ENCODE results near the gene ANKRD36B. TPM values are rescaled to one million over a fixed set of nuclear protein-coding genes. Genes with fewer than 3 reads are reported as not detected.
"Not testable (repeated sequence)": the region's sequence is repeated elsewhere in the genome, so short reads cannot be mapped to it uniquely, and the experiment has no call there.

ANKRD36B gene
- total and polyA plus RNA-seq, 2 donors (not counting 1 experiment from before 2014, with no cell fraction given): 7.8 to 81.3 TPM

DNA sequence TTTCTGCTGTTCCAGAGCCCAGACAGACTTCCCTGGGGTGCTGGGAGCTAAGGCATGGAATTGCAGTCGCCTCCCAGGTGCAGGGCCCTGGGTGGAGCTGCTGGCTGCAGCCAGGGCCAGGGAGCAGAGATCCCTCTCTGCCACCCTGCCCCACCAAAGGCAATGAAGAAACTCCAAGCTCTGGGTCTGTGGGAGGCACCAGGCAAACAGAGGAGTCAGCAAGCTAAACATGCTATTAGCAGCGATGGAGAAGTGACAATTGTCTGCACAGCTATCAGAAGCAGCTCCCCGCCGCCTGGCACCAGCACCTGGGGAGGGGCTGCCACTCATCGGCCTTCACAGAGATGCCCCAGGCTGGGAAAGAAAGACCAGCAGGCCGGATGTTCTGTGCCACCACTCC is 28.2 kb upstream of the ANKRD36B start:
- CTCF ChIA-PET: no interaction called here
- ATAC-seq (ENCODE audit: low read depth) (no peak), DNase-seq (no peak)
- Mint-ChIP-seq H3K4me3 (no peak overlapping the region), H3K4me1 (no peaks in the 10 kb centered on the region), H3K9me3 (ENCODE audit: insufficient read depth) (no peaks in the 10 kb centered on the region), H3K27me3 (peaks cover 6% of the 10 kb centered on the region), H3K27ac (no peak overlapping the region)
- no peaks in the 10 kb centered on the region for H3K36me3 ChIP-seq (replicated peaks in 1 of 2; ENCODE audit: control extremely low read depth in 1 of 2, control insufficient read depth in 1 of 2, extremely low read depth in 1 of 2, insufficient read depth in 2 of 2, low read length in 1 of 2)
- H2AFZ ChIP-seq (ENCODE audit: insufficient read depth, low read depth, low read length, poor library complexity, severe bottlenecking): no peak overlapping the region
- TF ChIP-seq EZH2 (IDR thresholded peaks at IDR 0.05; ENCODE audit: borderline replicate concordance, insufficient read depth, low read depth, low read length, poor library complexity, severe bottlenecking): no peak
- TF ChIP-seq, protein P1, sequence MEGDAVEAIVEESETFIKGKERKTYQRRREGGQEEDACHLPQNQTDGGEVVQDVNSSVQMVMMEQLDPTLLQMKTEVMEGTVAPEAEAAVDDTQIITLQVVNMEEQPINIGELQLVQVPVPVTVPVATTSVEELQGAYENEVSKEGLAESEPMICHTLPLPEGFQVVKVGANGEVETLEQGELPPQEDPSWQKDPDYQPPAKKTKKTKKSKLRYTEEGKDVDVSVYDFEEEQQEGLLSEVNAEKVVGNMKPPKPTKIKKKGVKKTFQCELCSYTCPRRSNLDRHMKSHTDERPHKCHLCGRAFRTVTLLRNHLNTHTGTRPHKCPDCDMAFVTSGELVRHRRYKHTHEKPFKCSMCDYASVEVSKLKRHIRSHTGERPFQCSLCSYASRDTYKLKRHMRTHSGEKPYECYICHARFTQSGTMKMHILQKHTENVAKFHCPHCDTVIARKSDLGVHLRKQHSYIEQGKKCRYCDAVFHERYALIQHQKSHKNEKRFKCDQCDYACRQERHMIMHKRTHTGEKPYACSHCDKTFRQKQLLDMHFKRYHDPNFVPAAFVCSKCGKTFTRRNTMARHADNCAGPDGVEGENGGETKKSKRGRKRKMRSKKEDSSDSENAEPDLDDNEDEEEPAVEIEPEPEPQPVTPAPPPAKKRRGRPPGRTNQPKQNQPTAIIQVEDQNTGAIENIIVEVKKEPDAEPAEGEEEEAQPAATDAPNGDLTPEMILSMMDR (IDR thresholded peaks at IDR 0.05): no peak
- no peaks in the 10 kb centered on the region for H3K9me3 ChIP-seq (ENCODE audit: control extremely low read depth in 1 of 3, control insufficient read depth in 2 of 3, insufficient read depth in 1 of 3, low read length in 2 of 3)
- H4K20me1 ChIP-seq (ENCODE audit: control insufficient read depth, insufficient read depth, low read length, poor library complexity, severe bottlenecking): no peaks in the 10 kb centered on the region
- 84% methylated on average over 5 of the region's 6 CpGs for WGBS (ENCODE audit: insufficient coverage)
- POLR2A ChIA-PET: no interaction called here
- H3K4me2 ChIP-seq (replicated peaks; ENCODE audit: low read depth, low read length, poor library complexity, severe bottlenecking): no peak overlapping the region
- H3K27me3 ChIP-seq (replicated peaks in 1 of 4; ENCODE audit: control extremely low read depth in 1 of 4, control insufficient read depth in 3 of 4, insufficient read depth in 4 of 4, low read length in 3 of 4): no peaks in the 10 kb centered on the region
- intact Hi-C loops (cut with micrococcal nuclease): no loop called here
- no peaks in the 10 kb centered on the region for H3K4me1 ChIP-seq (ENCODE audit: control insufficient read depth in 2 of 2, insufficient read depth in 2 of 2, low read length in 2 of 2)
- H3K27ac ChIP-seq (ENCODE audit: low read length in 2 of 2): no peak overlapping the region
- no peak overlapping the region for H3K9ac ChIP-seq (ENCODE audit: low read length)
- H3K79me2 ChIP-seq (ENCODE audit: control insufficient read depth, insufficient read depth, low read length): no peaks in the 10 kb centered on the region
- no peak overlapping the region for H3K4me3 ChIP-seq (ENCODE audit: control extremely low read depth in 1 of 5, extremely low read depth in 1 of 5, insufficient read depth in 1 of 5, low read depth in 2 of 5, low read length in 4 of 5)

DNA sequence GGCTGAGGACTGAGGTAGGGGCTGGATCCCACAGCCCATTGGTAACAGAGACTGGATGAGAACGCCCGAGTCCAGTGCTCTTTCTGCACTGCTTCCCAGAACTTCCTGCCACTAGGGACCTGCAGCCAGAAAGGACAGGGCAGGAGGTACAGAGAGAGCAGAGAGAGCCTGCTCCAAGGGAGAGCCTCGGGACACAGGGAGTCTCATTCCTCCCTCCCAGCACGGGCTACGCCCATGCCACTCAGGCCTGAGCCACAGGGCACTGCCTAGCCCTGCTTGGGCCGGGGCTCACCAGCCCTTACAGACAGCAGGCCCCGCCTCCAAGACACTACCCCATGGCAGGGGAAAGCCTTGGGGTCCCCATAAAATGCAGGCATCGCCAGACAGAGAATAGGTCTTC is 26.1 kb upstream of the ANKRD36B start:
- POLR2A ChIA-PET; CTCF ChIA-PET; H2AFZ ChIP-seq (ENCODE audit: insufficient read depth, low read depth, low read length, poor library complexity, severe bottlenecking); H3K9me3 ChIP-seq (ENCODE audit: control extremely low read depth in 1 of 3, control insufficient read depth in 2 of 3, insufficient read depth in 1 of 3, low read length in 2 of 3); H3K4me2 ChIP-seq (replicated peaks; ENCODE audit: low read depth, low read length, poor library complexity, severe bottlenecking); DNase-seq; H3K9ac ChIP-seq (ENCODE audit: low read length); H3K4me1 Mint-ChIP-seq; H3K79me2 ChIP-seq (ENCODE audit: control insufficient read depth, insufficient read depth, low read length); H3K4me3 Mint-ChIP-seq; H3K27ac ChIP-seq (ENCODE audit: low read length in 2 of 2); H3K36me3 ChIP-seq (replicated peaks in 1 of 2; ENCODE audit: control extremely low read depth in 1 of 2, control insufficient read depth in 1 of 2, extremely low read depth in 1 of 2, insufficient read depth in 2 of 2, low read length in 1 of 2); H3K27me3 ChIP-seq (replicated peaks in 1 of 4; ENCODE audit: control extremely low read depth in 1 of 4, control insufficient read depth in 3 of 4, insufficient read depth in 4 of 4, low read length in 3 of 4); ATAC-seq (ENCODE audit: low read depth); H3K4me1 ChIP-seq (ENCODE audit: control insufficient read depth in 2 of 2, insufficient read depth in 2 of 2, low read length in 2 of 2); intact Hi-C loops (cut with micrococcal nuclease); H3K27me3 Mint-ChIP-seq; H3K27ac Mint-ChIP-seq; H3K4me3 ChIP-seq (ENCODE audit: control extremely low read depth in 1 of 5, extremely low read depth in 1 of 5, insufficient read depth in 1 of 5, low read depth in 2 of 5, low read length in 4 of 5); H3K9me3 Mint-ChIP-seq (ENCODE audit: insufficient read depth); H4K20me1 ChIP-seq (ENCODE audit: control insufficient read depth, insufficient read depth, low read length, poor library complexity, severe bottlenecking): not testable (repeated sequence)
- WGBS (ENCODE audit: insufficient coverage): no CpG with 5 or more reads among the region's 8 CpGs

DNA sequence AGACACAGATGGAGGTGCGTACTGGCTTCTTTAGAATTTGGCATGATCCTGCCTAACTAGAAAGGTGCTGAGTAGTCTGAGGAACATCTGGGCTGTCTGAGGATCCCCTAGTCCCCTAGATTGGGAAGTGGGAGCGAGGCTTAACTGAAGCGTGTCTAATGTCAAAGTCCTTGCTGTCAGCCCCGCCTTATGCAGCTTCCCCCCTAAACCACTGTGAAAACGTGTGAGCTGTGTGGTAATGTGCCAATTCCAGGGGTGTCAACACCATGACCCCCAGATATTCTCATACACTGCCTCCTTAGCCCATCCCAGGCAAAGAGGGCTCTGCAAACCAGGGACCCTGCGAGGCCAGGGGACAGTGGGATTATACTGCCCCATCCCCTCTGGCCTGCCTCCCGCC is 22.2 kb upstream of the ANKRD36B start:
- H3K27ac Mint-ChIP-seq; H3K9ac ChIP-seq (ENCODE audit: low read length); H3K4me2 ChIP-seq (replicated peaks; ENCODE audit: low read depth, low read length, poor library complexity, severe bottlenecking); POLR2A ChIA-PET; H3K4me3 Mint-ChIP-seq; intact Hi-C loops (cut with micrococcal nuclease); DNase-seq; H3K4me3 ChIP-seq (ENCODE audit: control extremely low read depth in 1 of 5, extremely low read depth in 1 of 5, insufficient read depth in 1 of 5, low read depth in 2 of 5, low read length in 4 of 5); CTCF ChIA-PET; H3K36me3 ChIP-seq (replicated peaks in 1 of 2; ENCODE audit: control extremely low read depth in 1 of 2, control insufficient read depth in 1 of 2, extremely low read depth in 1 of 2, insufficient read depth in 2 of 2, low read length in 1 of 2); ATAC-seq (ENCODE audit: low read depth); H4K20me1 ChIP-seq (ENCODE audit: control insufficient read depth, insufficient read depth, low read length, poor library complexity, severe bottlenecking); H3K79me2 ChIP-seq (ENCODE audit: control insufficient read depth, insufficient read depth, low read length); H3K4me1 ChIP-seq (ENCODE audit: control insufficient read depth in 2 of 2, insufficient read depth in 2 of 2, low read length in 2 of 2); H3K9me3 ChIP-seq (ENCODE audit: control extremely low read depth in 1 of 3, control insufficient read depth in 2 of 3, insufficient read depth in 1 of 3, low read length in 2 of 3); H3K27ac ChIP-seq (ENCODE audit: low read length in 2 of 2); H2AFZ ChIP-seq (ENCODE audit: insufficient read depth, low read depth, low read length, poor library complexity, severe bottlenecking); H3K4me1 Mint-ChIP-seq; H3K27me3 ChIP-seq (replicated peaks in 1 of 4; ENCODE audit: control extremely low read depth in 1 of 4, control insufficient read depth in 3 of 4, insufficient read depth in 4 of 4, low read length in 3 of 4); H3K9me3 Mint-ChIP-seq (ENCODE audit: insufficient read depth); H3K27me3 Mint-ChIP-seq: not testable (repeated sequence)
- WGBS (ENCODE audit: insufficient coverage): no CpG with 5 or more reads among the region's 7 CpGs
